IPS-NIHi7 (cell line): ENCODE data around the gene PCYOX1L.
"Not testable (repeated sequence)": the region's sequence is repeated elsewhere in the genome, so short reads cannot be mapped to it uniquely, and the experiment has no call there.

ENCODE experiments used
- DNase-seq: peaks from one replicate; pipeline ENCODE4 v3.0.0; 2012; ENCODE audit warnings: mixed read lengths; ENCODE audit errors: extremely low spot score

The PCYOX1L gene

DNA sequence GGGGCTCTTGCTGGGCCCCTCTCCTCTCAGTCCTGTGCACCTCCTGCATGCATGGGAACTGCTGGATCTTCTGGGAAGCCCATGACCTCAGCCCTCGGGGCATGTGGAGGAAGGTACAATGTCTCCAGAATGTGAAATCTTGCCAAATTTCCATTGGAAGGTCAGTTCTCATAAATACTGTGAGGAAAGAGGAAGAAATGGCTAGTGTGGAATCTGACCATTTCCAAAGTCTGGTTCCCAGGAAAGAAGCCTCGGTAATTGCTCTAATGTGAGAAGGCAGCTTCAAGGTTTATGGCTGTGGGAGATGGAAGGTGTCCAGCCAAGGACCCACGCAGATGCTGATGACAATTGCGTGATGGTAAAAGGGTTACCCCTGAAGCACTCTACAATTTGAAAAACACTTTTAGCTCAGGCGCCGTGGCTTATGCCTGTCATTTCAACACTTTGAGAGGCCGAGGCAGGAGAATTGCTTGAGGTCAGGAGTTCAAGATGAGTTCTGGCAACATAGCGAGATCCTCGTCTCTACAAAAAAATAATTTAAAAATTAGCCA lies 29.3 kb downstream of the PCYOX1L start:
- no peak for DNase-seq

DNA sequence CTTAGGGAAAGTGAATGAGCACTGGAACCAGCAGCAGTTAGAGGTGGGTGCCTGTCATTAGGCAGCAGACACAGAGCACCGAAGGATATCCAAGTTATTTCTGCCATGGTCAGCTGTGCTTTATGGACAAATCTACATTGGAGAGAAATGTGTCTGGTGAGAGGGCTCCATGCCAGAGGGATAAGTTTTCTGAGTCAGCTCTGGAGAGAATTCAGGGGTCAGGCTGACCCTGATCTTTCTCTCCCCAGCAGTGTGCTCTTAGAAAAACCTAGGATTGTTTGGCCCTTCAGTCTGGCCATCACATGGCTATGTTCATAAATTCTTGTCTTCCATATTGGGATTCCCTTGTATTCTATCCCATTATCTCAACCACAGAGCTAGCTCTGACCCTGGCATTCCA lies 30.1 kb downstream of the PCYOX1L start:
- no peak for DNase-seq

DNA sequence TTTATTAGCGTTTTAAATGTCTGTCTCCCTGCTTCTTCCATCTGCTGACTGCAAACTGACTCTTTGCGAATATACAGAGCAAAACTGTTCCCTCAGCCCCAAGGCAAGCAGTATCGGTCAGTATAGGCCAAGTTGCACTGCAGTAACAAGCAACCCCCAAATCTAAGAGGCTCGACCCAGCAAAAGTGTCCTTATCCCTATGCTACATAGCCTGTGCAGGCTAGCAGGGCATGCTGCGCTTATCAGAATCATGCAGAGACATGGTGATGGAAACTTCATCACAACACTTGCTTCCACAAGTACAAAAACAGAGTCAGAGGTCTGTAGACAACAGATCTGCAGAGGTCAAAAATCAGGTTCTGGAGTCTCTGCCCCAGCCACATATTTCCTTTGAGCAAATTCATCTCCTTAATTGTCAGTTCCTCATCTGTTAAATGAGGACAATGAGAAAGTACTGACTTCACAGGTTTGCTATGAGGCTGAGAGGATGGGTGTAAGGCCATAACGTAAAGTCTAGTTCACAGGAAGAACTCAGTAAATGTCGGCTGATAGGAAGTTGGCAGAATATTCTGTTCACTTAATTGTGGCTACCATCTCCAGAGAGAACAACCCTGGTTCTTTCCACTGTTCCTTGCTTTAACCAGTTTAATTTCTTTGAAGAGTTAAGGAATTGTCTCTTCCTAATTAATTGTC lies 30.8 kb downstream of the PCYOX1L start:
- DNase-seq = no peak

DNA sequence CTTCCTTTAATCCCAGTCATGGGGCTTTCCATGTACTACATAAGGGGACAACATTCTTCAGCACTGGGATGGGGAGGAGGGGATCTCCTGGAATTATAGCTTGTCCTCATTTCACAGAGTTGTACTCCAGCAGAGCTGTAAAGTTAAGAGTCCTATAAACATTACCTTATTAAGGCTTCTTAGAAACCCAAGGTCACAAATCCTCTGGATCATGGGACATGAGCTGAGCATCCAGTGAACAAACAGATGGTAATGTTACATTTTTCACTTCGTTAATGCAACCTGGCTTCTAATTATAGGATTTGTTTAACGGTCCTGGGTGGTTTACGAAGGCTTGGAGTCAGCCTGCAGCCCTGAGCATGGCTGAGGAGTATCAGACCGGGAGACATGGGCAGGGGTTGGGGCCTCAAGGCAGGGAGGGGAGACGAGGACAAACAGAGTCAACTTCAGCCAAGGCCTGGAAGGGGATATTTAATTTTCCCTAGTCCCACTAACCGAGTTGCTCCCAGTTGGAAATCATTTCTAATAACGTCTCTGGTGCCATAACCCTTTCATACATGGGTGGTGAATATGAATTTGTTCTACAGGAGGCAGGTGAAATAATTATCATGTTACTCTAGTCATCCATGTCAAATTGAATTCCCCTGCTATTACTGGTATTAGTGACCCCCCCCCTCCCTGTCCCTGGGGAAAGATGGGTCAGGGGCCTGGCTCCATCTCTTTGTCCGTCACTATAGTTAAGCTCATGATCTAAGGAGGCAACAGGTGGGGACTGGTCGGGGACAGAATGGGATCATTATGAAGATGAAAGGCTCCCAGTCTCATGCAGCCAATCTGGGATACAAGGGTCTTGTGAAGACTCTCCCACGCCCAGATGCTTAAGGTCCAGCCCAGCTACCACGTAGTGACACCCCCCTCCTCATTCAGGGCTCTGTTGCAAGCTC lies 32.0 kb downstream of the PCYOX1L start:
- DNase-seq = no peak

DNA sequence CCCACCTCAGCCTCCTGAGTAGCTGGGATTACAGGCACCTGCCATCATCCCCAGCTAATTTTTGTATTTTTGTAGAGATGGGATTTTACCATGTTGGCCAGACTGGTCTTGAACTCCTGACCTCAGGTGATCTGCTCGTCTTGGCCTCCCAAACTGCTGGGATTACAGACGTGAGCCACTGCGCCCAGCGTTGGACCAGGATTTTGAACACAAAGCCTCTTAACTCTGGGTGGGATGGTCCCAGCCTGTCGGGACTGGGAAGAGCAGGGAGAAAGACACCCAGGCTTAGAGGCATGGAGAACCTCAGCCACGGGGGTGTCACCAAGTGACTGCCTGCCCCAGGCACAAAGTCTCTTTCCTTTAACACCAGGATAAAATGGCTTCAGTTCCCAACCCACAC lies 33.2 kb downstream of the PCYOX1L start:
- DNase-seq = not testable (repeated sequence)

DNA sequence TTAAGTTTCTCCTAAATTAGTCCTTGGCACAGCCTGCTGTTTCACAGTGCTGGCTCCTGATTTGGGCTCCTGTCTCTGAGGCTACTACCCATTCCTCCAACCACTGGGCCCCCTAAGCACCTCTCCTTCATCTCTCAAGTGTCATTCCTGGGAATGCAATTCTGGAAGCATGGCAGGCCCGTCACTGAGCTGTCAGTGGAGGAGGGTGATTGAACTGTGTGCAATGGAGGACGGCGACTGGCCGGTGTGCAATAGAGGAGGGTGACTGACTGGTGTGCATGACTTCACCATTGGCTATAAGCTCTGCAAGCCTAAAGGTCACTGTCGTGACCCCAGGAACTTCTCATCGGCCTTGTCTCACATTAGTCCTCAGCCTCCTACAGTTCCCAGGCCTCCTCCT lies 33.7 kb downstream of the PCYOX1L start:
- no peak for DNase-seq

DNA sequence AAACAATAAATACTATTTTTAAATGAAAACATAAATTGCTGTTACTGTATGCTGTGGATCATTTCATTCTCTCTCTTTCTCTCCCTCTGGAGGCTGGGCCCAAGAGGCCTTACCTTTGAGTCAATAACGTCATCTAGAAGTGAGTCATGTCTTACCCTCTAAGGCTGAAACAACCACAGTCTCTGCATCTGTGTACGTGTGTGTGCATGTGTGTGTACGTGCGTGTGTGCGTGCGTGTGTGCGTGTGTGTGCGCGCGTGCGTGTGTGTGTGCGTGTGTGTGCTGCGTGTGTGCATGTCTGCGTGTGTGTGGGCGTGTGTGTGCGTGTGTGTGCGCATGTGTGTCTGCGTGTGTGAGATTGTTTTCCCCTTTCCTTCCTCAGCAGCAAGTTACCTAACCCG lies 34.9 kb downstream of the PCYOX1L start:
- no peak for DNase-seq

DNA sequence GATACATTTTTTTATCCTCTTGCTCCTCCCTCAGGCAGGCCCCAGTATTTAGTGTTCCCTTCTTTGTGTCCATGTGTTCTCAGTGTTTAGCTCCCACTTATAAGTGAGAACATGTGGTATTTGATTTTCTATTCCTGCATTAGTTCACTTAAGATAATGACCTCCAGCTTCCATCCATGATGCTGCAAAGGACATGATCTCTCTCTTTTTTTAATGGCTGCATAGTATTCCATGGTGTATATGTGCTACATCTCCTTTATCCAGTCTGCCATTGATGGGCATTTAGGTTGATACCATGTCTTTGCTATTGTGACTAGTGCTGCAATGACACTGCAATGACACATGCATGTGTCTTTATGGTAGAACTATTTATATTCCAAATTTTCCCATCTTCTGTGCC lies 37.1 kb downstream of the PCYOX1L start:
- DNase-seq = not testable (repeated sequence)

DNA sequence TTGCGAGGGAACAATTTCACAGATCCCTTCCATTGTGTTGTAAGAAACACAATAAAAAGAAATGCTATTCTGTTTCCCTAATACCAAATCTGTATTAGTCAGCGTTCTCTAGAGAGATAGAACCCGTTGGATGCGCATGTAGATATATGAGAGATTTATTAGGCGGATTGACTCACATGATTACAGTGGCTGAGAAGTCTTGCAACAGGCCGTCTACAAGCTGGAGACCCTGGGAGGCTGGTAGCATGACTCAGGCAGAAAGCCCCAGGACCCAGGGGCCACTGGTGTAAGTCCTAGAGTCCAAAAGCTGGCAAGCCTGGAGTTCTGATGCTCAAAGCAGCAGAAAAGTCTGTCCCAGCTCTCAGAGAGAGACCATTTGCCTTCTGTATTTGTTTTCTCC lies 39.7 kb downstream of the PCYOX1L start:
- DNase-seq = no peak

DNA sequence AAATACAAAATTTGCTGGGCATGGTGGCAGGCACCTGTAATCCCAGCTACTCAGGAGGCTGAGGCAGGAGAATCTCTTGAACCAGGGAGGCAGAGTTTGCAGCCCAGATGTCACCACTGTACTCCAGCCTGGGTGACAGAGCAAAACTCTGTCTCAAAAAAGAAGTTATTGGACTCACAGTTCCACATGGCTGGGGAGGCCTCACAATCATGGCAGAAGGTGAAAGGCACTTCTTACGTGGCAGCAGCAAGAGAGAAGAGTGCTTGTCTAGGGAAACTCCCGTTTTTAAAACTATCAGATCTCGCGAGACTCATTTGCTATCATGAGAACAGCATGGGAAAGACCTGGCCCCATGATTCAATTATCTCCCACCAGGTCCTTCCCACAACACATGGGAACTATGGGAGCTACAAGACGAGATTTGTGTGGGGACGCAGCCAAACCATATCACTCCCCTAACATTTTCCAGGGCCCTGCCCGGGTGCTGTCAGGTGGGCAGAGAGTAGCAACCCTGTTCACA lies 41.0 kb downstream of the PCYOX1L start:
- DNase-seq = not testable (repeated sequence)

DNA sequence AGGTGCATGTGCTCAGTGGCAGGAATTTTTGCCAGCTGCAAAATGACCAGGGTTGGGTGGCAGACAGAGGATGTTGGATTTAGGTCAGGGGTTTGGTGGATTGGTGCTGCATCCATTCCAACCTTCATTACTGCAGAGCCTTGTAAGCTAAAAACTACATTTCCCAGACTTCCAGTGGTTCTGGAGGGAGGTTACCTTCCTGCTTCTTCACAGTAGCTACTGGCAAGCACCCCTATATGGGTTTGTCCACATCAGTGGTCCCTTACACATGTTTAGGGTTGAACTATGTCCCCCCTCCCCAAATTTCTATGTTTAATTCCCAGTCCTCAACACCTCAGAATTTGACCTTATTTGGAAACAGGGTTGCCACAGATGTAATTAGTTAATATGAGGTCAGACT lies 41.9 kb downstream of the PCYOX1L start:
- DNase-seq = no peak

DNA sequence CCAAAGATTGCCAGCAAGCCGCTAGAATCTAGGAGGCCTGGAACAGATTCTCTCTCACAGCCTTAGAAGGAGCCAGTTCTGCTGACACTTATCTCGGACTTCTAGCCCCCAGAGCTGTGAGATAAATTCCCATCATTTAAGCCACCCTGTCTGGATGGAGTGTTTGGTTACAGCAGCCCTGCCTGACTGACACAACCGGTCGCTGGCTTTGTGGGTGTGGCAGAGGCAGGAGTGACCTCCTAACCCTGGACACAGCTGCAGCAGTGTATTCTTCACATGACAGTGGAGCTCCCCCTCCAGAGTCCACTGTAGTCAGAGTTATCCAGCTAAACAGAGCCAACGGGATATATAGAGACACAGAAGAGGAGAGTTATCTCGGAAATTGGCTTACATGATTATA lies 42.5 kb downstream of the PCYOX1L start:
- no peak for DNase-seq

DNA sequence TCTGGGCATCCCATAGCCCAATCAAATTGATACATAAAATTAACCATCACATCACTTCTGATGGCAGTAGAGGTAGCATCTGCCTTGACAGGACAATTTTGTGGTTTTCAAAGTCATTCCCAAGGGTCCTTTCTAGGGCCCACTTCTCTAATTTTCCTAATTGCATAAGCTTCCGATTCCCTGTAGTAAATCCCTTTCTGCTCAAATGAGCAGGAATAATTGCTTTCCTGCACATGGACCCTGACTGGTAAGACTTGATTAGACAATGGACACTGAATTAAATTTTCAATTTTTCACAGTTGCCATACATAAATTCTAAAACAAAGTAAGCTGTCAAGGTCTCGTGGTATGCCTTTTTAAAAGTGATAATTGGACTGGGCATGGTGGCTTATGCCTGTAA lies 43.2 kb downstream of the PCYOX1L start:
- no peak for DNase-seq

DNA sequence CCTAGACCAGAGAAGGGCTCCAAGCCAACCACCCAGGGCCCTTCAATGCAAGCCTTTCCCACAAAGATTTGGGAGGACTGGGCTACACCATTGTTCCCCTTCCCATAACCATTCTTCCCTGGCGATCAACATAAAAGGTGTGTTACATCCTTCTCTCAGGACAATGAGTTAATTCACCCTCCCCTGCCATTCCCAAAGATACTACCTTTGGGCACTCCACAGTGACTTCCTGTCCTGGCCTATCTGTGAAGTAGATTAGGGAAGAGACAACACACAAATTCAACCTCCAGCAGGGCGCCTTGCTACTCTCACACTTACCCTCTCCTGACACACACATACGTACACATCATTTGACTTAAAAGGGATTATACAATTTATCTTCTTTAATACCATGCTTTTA lies 44.4 kb downstream of the PCYOX1L start:
- no peak for DNase-seq

DNA sequence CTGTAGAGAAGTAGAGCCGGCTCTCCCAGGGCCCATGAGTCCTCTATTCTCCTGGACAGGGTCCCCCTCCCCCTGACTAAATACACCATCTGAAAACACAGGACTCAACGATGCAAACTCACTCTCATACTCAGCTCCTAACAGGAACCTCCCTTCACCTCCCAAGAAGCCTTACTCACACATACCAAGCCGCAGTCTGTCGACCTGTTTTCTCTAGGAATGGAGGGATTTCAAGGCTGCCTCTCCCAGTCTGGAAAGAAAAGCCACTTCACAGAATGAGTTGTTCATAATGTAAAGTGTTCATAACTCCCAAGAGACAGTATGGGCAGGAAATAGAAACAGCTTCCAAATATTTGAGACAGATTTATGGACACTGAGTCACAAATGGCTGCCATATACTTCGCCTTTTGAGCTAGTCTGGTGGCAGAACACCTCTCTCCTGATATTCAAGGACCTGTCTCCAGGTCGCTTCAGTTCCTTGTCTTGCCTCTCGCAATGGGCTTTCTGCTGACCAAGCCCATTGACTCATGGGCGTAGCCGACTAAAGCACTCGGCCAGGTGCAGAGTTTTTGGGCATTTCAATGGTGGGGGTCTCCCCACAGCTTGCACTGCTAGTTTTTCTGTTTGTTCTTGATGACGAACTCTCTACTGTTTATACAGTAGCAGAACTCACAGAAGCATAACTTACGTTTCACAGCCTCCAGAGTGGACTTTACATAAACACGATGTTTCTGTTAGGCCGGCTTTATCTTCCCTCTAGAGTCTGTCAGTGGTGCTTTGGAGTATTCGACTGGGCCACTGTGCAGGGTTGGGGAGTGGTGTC lies 46.3 kb downstream of the PCYOX1L start:
- DNase-seq = no peak

DNA sequence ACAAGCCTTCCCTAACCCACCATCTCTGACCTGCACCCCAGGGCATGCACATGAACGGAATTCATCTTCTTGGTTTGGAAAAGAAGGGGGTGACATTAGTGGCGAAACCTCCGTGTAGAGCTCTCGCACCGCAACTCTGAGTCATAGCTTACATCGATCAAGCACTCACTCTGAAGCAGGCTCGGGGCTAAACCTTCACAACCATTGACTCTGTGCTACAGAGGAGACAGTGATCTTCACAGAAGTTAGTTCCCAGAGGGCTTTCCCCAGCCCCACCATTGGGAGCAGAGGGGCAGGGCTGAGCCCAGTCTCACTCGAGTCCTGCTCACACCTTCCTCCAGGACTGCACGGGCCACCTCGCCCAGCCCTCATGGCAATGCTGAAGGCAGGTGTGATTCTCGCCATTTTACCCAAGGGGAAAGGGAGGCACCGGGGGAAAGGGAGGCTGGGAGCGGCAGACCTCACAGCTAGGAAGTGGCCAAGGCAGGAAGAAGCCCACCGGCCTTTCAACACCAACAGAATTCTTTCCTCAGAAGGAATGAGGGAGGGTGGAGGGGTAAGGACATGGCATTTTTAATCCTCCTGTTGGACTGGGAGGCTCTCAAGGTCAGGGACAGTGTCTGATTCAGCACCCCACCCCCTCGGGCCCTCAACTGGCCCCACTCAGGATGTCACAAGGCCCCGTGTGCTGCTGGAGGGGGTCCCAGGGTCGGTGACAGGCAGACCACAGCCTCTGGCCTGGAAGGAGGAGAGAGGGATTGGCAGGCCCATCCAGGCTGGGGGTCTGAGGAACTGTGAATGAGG lies 47.1 kb downstream of the PCYOX1L start:
- no peak for DNase-seq

DNA sequence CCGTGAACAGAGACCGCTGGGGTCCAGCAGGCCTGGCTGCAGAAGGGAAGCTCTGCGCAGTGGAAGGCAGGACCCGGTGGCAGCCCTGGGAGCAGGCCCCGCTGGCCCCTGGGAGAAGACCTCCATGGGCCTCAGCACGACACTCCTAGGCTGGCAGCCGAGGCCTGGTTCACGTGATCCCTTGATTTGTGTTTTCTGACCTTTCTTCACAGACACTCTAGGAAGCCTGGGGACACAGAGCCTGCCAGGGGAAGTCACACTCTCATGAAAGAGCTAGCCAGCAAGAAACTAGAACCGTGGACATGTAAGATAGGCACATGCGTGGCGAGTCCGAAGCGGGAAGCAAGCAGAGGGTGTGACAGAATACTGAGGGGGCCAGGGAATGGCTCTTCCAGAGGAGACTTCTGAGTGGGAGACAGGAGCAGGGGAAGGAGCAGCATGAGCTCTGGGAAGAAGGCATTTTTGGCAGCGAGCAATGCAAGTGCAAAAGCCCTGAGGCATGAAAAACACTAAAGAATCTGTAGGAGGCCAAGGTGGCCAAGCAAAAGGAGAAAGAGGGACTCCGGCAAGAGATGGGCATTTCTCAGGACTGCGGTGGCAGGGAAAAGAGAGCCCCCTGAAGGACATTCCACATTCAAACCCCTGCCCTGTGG lies 47.8 kb downstream of the PCYOX1L start:
- no peak for DNase-seq

DNA sequence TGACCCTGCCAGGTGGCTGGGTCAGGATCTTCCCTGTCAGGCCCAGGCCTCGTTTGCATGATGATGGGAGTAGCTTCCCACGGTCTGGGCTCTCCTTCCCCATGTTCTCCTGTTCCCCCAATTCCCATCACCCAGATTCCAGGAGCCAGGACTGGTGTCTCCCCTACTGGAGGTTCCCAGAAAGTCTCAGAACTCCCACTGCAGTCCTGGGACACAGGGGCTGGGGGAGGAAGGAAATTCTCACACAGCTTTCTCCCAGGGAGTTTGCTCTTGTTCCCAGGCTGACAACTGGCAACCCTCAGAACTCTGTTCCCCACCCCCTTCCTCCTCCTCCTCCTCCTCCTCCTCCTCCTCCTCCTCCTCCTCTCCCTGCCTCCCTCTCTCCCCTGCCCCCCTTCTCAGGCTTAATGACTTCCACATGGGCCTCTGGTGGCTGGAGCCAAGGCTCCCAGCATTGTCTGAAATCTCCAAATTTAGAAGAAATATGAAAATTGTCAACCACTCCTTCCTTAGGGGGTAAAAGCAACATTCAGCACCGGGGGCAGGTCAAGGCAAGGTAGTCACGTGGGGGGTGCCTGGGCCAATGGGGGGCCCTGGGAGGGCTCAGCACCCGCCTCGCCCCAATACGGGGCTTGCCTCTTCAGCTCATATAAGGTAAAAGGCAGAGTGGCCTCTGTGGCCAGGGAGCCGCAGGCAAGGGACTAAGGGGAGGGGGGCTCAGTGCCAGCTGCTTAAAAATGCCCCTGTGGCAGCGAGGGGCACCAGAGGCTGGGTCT lies 48.5 kb downstream of the PCYOX1L start:
- DNase-seq = no peak

DNA sequence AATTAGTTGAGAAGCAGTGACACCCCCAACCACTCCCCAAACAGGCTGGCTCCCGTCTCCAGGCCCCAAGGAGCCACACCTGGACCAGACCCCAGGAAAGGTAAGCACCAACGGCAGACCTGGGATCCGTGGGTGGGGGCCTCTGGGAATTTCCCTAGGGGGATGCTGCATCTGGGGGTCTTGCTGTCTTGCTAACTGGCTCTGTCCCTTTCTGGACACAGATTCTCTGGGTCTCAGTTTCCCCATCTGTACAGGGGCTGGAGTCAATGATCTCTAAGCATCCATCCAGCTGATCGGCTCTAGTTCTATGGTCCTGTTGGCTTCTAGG lies 49.1 kb downstream of the PCYOX1L start:
- no peak for DNase-seq
